Measurements from ENCODE around the gene HOXD8.

The HOXD8 gene

DNA sequence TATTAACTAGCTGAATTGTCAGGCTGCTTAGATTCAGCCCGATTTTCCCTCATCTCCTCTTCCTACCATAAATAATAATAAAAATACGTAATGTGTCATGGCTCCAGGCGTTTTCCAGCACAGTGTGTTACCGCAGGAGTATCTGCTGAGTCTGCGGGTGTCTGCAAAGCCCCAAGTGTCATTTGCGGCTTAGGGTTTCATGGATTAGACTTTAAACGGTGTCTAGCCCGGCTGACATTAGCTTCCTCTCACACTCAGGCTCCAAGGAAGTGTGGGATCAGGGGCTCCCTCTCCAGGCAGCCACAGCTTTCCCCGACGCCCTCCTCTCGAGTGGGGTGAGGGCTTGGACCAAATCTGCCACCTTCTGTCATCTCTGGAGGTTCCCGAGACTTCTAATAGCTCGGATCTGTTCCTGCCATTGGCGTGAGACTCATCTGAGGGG is 44.9 kb downstream of the HOXD8 start:
- Mint-ChIP-seq H3K4me3 (no peak overlapping the region), H3K9me3 (no peaks in the 10 kb centered on the region), H3K36me3 (ENCODE audit: insufficient read depth) (peaks cover 2% of the 10 kb centered on the region), H3K27me3 (peaks cover 94 to 100% of the 10 kb centered on the region in 2 donors), H3K27ac (no peak overlapping the region), H3K4me1 (ENCODE audit: low read depth in 2 of 2) (peaks cover 0 to 8% of the 10 kb centered on the region in 2 donors)
- DNase-seq (no peak), ATAC-seq (replicated peaks) (no peak)

DNA sequence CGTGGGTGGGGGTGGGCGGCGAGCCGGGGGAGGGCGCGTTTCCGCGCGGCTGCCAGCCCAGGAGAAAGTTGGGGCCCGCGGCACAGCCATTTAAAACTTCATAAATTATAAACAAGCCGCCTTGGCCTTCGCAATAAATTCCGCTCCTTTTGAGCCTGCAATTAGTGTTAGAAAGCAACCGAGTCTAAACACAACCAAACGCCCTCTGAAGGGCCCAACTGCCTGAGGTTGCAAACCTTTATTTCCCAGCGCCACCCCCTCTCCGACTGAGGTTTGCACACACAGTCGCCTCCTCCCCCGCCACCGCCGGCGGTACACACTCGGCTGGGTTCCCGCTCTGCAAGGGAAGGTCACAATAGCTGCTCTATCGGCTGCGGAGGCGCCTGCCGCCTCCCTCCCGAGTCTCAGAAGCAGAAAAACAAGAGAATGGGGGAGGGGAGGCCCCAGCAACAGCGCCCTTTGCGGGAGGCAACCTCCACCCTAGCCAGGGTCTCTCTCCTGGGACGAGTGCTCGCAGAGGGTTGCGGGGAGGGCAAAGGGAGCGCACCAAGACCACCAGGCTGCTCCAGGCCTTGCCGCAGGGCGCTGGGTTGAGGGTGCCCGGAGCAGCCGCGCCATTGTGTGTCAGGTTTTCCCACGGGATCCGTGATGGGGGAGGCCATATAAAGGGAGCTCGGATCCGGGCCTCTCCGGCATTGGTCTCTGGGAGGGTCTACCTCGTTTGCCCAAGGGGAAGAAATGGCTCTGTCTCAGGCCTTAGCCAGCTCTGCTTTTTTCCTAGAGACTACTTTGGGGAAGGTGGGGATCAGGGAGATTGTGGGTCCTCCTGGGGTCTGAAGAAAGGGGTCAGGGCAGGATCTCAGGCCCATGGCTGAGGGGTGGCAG is 45.6 kb downstream of the HOXD8 start:
- H3K36me3 Mint-ChIP-seq (ENCODE audit: insufficient read depth): peaks cover 2% of the 10 kb centered on the region
- no peaks in the 10 kb centered on the region for H3K9me3 Mint-ChIP-seq
- no peak overlapping the region for H3K4me3 Mint-ChIP-seq
- DNase-seq (no peak), ATAC-seq (replicated peaks) (no peak)
- H3K4me1 Mint-ChIP-seq (ENCODE audit: low read depth in 2 of 2): peaks cover 0 to 8% of the 10 kb centered on the region in 2 donors
- peaks cover 94 to 100% of the 10 kb centered on the region in 2 donors for H3K27me3 Mint-ChIP-seq
- H3K27ac Mint-ChIP-seq: no peak overlapping the region

DNA sequence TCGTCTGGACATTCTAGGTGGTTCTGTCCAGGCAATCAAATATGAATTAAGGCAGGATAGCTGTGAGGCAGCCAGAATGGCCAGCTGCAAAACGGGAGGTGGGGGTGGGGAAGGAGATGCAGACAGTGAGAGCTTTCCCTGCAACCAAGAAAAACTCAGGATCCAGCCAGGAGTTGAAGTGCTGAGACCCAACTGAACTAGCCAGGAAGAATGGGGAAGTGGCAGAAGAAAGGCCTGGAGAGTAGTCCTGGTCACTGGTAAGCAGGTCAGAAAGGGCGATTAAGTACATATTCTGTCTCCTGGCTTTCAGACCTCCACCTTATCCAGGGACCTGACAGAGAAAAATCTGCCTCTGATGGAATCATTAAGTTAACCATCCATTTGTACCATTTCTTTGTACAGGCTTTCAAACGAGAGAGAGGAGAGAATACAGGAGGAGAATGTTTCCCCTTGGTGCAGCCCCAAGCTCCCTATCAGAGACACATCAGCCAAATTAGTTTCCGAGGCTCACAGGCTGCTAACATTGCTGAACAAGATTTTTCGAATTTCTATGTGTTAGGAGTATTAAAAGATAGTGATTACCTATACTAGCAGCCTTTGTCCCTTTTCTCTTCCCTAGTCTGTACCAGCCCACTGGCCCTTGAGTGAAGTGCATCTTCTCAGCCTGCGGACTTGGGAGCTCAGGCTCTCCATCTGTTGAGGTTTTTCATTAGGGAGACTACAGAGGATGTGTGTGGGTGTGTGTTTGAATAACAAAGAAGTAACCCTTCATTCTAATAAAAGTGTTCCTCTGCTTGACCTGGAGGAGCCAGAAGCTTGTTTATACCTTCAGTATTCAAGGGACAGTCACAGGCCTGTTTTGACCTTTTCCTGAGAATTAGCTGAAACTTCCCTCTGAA is 46.5 kb downstream of the HOXD8 start:
- Mint-ChIP-seq H3K4me3 (no peak overlapping the region), H3K9me3 (no peaks in the 10 kb centered on the region), H3K4me1 (ENCODE audit: low read depth in 2 of 2) (peaks cover 0 to 8% of the 10 kb centered on the region in 2 donors), H3K27me3 (peaks cover 94 to 100% of the 10 kb centered on the region in 2 donors), H3K27ac (no peak overlapping the region), H3K36me3 (ENCODE audit: insufficient read depth) (peaks cover 2% of the 10 kb centered on the region)
- DNase-seq (no peak), ATAC-seq (replicated peaks) (no peak)

GRCh38 chr2:176177580-176178037 is 48.1 kb downstream of the HOXD8 start:
- ATAC-seq (replicated peaks) (no peak), DNase-seq (no peak)
- Mint-ChIP-seq H3K27ac (no peak overlapping the region), H3K4me3 (peak overlapping the region in 1 of 2 donors; percentile 19), H3K27me3 (peaks cover 84 to 97% of the 10 kb centered on the region in 2 donors), H3K9me3 (no peaks in the 10 kb centered on the region), H3K4me1 (ENCODE audit: low read depth in 2 of 2) (peaks cover 0 to 6% of the 10 kb centered on the region in 2 donors), H3K36me3 (ENCODE audit: insufficient read depth) (peaks cover 2% of the 10 kb centered on the region)

GRCh38 chr2:176178038-176178756 is 48.7 kb downstream of the HOXD8 start:
- ATAC-seq (replicated peaks): no peak
- Mint-ChIP-seq H3K4me3 (peak overlapping the region in 1 of 2 donors; percentile 19), H3K9me3 (no peaks in the 10 kb centered on the region), H3K27me3 (peaks cover 84 to 97% of the 10 kb centered on the region in 2 donors), H3K27ac (no peak overlapping the region), H3K4me1 (ENCODE audit: low read depth in 2 of 2) (peaks cover 0 to 6% of the 10 kb centered on the region in 2 donors), H3K36me3 (ENCODE audit: insufficient read depth) (peaks cover 2% of the 10 kb centered on the region)
- no peak for DNase-seq

- H3K27ac Mint-ChIP-seq: no peak overlapping the region
- ATAC-seq (replicated peaks) (no peak), DNase-seq (no peak)
- H3K36me3 Mint-ChIP-seq (ENCODE audit: insufficient read depth): peaks cover 2% of the 10 kb centered on the region
- H3K9me3 Mint-ChIP-seq: no peaks in the 10 kb centered on the region
- no peak overlapping the region for H3K4me3 Mint-ChIP-seq
- H3K4me1 Mint-ChIP-seq (ENCODE audit: low read depth in 2 of 2): peaks cover 0 to 6% of the 10 kb centered on the region in 2 donors
- H3K27me3 Mint-ChIP-seq: peaks cover 84 to 97% of the 10 kb centered on the region in 2 donors
These were observed 49.3 kb downstream of the HOXD8 start for GRCh38 chr2:176178757-176179295.

GRCh38 chr2:176181551-176181950 is 52.0 kb downstream of the HOXD8 start:
- ATAC-seq (replicated peaks) (no peak), DNase-seq (no peak)
- Mint-ChIP-seq H3K4me1 (ENCODE audit: low read depth in 2 of 2) (peaks cover 0 to 1% of the 10 kb centered on the region in 2 donors), H3K9me3 (no peaks in the 10 kb centered on the region), H3K27me3 (peaks cover 77 to 97% of the 10 kb centered on the region in 2 donors), H3K27ac (no peak overlapping the region), H3K36me3 (ENCODE audit: insufficient read depth) (peaks cover 2% of the 10 kb centered on the region), H3K4me3 (no peak overlapping the region)

Data from effector memory CD8-positive, alpha-beta T cell (primary cell).